Stimulated activated CD4-positive, alpha-beta T cell treated with anti-CD3 and anti-CD28 coated beads, TNF-alpha, amount 100 ng/mL, for 24 hours (primary cell): Measurements from ENCODE around the gene IGF1R.
"Not testable (repeated sequence)": the region's sequence is repeated elsewhere in the genome, so short reads cannot be mapped to it uniquely, and the experiment has no call there.

Experiments used
- DNase-seq, 3 experiments: peaks; one replicate each; pipeline ENCODE4 v3.0.0-alpha.2; 2020; ENCODE audit warnings: low read depth in 3 of 3

Gene IGF1R

GRCh38 chr15:98647774-98648653 is at the start of gene IGF1R:
TSS of gene IGF1R (plus strand) at chr15:98648539. CDS start at chr15:98649582, 1,043 bp downstream.
- DNase-seq, result peak; percentile 69 to 82 (median 78)

DNA sequence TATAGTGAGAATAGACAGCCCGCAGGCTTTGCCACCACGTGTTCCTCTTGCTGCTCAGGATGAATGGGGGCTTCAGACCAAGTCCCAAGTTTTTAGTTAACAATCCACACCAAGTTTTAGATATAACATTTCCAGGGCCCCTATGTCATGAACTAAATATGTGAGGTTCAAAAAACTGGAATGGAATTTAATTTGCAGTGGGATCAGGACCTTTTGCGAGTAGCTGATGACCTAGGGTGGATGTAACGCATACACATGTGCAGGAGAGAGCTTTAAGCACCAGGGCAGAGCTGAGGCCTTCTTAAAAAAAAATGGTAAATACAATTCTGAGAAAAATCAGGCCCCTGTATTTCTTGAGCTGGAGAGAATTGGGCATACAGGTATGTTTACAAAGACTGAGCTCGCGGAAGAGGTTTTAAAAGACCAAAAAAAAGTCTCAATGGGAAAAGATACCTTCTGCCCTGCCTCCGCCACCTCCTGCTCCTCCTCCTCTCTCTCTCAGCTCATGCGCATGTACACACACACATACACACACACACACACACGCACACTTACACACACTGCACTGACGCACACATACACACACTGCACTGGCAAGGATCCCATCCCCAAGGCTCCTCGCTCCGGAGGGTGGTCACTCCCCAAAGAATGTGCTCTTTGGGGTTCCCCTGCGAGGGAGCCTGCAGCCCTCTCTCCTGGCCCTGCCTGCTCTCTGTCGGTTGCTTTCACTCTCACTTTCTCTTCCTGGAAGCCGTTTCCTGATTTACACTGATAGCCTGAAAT is 48.2 kb upstream of the IGF1R start:
- DNase-seq, result peak; percentile 8 to 24 (median 10)

DNA sequence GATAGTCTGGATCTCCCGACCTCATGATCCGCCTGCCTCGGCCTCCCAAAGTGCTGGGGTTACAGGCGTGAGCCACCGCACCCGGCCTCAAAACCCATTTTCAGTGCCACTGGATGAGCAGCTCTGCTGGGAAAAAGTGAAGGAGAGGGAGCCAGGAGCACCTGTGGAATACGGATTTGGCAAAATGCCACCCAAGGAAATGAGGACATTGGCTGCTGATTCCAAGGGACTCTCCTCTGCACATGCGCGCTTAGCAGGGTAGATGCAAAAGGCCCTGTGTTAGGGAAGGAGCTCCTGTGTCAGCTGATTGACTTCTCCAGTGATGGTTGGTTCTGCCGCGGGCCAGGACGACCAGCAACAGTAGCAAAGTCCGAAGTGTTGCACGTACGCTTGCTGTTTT is 43.4 kb upstream of the IGF1R start:
- no peak for DNase-seq

GRCh38 chr15:98609144-98609852 is 39.0 kb upstream of the IGF1R start:
- no peak for DNase-seq

DNA sequence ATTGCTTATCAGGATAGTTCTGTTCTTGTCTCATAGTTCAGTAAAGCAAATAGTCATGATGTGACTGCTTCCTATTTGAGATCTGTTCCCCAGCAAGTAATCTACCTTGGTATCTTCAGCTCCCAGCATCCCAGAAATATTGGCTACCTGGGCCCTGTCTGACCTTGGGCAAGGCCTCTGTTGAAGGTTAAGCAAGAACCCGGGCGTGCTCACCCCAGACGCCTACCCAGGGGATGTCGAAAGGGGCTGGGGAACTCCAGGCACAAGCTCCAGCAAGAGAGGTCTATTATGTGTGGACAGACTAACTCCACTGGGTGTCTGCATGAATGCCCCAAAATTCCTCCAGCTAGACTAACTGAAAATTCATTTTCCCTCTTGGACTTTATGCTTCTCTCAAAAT is 37.3 kb upstream of the IGF1R start:
- DNase-seq, result no peak

- no peak for DNase-seq
Observed at GRCh38 chr15:98611808-98612207, 36.5 kb upstream of the IGF1R start.

DNA sequence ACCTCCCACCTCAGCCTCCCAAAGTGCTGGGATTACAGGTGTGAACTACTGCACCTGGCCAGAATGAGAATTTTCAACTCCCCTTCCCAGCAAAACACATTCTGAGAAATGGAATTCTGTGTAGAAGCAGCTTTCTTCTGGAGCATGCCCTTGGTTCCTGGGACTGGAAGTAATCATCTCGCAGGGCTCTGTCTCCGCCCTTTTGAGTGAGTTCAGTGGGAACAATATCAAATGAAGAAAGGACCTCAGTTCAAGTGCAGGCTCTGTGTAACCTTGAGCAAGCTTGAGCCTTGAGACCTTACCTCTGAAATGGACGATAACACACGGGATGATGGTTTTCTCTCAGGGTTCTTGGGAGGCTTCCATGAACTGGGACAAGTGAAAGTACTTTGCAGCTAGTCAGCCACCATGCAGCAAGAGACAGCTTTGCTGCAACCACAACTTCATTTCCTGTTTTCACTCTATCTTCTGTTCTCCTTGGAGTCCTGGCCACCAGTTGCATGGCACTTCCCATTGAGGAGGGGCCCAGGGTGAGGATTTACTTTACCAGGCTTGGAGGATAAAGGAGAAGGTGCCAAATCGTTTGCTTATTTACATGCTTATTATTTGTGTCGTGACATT is 35.7 kb upstream of the IGF1R start:
- no peak for DNase-seq

GRCh38 chr15:98614681-98615080 is 33.7 kb upstream of the IGF1R start:
- no peak for DNase-seq

DNA sequence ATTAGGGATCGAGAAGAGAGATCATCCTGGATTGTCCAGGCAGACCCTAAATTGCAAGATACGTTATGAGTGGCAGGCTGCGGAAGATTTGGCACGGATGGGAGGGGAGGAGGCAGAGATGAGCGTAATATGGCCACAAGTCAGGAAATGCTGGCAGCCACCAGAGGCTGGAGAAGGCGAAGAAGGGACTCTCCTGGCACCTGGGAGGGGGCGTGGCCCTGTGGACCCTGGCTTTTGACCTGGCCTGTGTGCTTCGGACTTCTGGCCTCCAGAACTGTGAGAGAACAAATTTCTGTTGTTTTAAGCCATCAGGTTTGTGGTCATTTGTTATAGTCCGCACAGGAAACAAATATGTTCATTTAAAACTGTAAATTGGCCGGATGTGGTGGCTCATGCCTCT is 31.9 kb upstream of the IGF1R start:
- DNase-seq, result no peak

DNA sequence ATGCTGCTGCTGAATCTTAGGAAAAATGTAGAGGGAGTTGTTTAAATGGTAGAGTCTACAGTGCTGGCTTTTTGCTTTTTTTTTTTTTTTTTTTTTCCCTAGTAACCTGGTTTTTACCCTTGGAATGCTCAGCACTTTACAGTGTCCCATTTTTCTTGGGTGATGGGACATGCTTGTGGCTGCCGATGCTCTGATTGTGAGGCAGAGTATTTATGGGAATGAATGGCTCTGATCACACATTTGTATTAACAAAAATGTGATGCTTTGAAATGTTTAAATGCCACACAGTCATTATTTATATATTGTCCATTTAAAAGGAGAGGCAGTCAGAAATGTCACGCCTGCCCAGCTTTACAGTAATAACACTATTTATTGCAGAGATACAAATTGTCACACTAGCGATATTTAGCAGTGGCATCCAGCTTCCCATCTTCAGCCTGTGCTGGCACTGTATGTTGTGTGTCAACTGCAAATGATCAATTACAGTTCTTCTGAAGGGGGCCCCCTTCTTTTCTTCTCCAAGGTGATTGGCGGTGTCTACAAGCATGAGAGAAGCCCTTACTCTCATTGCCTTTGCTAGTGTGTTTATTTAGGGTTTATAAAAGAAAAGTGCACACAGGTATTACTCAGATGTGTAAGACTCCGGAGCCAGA is 30.9 kb upstream of the IGF1R start:
- no peak for DNase-seq

DNA sequence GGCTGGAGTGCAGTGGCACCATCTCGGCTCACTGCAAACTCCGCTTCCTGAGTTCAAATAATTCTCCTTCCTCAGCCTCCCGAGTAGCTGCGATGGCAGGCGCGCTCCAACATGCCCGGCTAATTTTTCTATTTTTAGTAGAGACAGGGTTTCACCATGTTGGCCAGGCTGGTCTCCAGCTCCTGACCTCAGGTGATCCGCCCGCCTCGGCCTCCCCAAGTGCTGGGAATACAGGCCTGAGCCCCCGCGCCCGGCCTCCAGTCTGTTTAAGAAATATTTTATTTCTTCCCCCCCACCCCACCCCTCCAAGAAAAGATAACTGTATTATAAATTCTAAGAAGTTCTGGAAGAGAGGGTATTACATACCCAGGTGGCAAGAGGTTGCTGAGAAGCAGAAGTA is 29.8 kb upstream of the IGF1R start:
- DNase-seq, result not testable (repeated sequence)

DNA sequence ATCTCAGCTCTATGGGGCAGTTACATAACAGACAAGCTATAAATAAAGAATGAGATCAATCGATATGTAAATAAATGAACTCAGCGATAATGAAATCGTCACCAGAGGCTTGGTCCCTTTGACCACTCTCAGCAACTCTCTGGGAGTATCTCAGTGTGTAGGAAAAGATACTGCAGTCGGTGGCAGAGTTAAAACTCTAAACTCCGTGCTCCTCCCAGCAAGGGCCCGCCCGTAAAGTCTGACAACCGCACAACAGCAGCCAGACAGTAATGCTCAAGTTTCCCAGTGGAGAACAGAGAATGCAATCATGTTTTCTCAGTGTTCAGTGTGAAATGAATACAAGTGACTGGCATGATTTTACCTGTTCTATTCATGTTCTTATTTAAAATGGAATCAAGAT is 28.3 kb upstream of the IGF1R start:
- no peak for DNase-seq

- DNase-seq, result no peak
Observed at GRCh38 chr15:98621021-98621420, 27.3 kb upstream of the IGF1R start.

- DNase-seq, result no peak
Observed at GRCh38 chr15:98625614-98626013, 22.7 kb upstream of the IGF1R start.

DNA sequence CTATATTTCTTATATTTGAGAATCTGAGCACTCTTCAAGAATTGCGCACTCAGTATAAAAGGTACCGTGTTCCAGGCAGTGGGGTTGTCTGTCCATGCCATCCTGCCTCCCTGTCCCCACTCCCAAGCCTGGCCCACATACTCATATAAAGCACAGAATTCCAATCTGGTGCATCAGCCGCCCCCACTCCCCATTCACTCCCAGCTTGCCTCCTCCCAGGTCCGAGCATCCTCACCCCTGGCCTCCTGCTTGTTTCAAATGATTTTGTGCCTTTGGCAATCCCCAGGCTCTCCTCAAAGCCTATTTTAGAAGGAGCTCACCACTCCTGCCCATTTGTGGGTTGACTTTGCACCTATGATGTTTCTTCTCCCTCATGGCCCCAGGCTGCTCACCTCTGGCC is 22.2 kb upstream of the IGF1R start:
- DNase-seq, result no peak

DNA sequence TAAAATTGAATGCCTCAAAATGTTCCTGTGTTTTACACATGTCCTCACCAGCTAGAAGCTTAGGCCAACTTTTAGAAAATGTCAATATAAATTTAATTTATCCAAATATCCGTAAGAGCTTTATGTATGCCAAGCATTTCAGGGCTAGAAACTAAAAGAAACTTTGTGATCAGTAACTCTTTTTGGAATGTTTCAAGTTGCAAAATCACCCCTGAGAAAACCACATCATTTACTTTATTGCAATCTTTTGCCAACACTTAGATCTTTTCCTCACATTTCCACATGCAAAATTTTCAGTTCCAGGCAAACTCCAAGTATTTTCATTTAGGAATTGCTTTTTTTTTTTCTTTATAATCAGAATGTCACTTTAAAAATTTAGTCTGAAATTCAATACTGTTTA is 20.1 kb upstream of the IGF1R start:
- DNase-seq, result no peak

GRCh38 chr15:98635848-98636247 is 12.5 kb upstream of the IGF1R start:
- DNase-seq, result no peak

DNA sequence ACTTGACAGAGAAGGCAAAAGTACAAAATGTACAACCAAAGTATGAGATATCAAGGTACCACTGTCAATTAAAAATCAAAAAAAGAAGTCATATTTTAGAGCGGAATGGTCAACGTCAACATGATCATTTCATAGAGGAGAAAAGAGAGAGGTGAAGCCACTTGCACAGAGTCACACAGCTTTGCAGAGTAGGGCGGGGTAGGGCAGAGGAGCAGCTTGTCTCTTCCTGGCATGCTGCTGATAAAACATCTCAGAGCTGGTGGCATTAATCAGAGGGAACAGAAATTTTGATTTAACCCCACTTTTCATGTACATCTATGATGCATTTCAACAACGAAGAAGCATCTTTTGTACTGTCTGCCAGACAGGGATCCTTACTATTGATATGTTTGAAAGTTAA is 5.2 kb upstream of the IGF1R start:
- DNase-seq, result no peak

- no peak for DNase-seq
Observed at GRCh38 chr15:98646546-98647025, 1.8 kb upstream of the IGF1R start.

DNA sequence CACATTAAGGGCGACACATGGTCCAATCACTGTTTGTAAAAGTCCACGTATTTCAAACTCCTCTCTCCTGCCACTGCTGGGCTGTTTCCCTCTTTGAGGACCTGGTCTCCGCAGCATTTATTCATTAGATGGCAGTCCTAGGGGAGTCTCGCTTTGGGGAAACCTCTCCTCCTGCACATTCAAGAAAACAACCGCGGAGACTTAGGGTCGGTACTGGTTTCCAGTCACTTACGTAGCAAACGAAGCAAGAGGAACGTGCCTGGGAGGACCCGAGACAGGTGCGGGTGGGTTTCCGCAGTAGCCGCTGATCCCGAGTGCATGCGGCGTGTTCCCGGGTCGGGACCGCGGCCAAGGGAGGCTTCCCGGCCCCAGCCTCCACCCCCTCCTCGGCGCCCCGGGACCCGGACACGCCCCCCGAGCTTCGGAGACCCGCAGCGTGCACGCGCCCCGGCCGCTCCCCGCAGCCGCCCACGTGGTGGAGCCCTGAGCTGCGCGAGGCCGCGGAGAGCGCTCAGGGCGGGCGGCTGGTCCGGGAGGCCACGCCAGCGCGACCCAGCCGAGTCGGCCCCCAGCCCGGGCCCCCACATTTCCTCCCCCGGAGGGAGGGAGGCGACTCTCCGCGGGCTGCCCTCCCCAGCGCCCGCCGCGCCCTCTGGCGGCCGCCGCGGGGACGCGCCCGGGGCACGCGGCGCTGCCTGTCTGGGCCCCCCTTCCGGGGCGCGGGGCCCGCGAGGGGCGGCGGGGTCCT is 1.1 kb upstream of the IGF1R start:
- DNase-seq, result peak in 2 of 3 experiments; percentile 49 to 70
